Measurements from ENCODE around the gene IRF4. TPM values are rescaled to one million over a fixed set of nuclear protein-coding genes. Genes with fewer than 3 reads are reported as not detected.
"Not testable (repeated sequence)": the region's sequence is repeated elsewhere in the genome, so short reads cannot be mapped to it uniquely, and the experiment has no call there.

IRF4 gene
- total and polyA plus RNA-seq, 2 donors (not counting 1 experiment from before 2014, with no cell fraction given): 75.7 to 142 TPM

GRCh38 chr6:424741-425417 is 33.3 kb downstream of the IRF4 start:
- H3K9ac ChIP-seq (ENCODE audit: low read length): no peak overlapping the region
- no peak overlapping the region for H3K4me2 ChIP-seq (replicated peaks; ENCODE audit: low read depth, low read length, poor library complexity, severe bottlenecking)
- CTCF ChIA-PET: no interaction called here
- no peak for TF ChIP-seq CTCF (IDR thresholded peaks at IDR 0.05)
- TF ChIP-seq EZH2 (IDR thresholded peaks at IDR 0.05; ENCODE audit: borderline replicate concordance, insufficient read depth, low read depth, low read length, poor library complexity, severe bottlenecking): no peak
- POLR2A ChIA-PET: interaction anchor here (1.2 kb wide), 1 partner anchor 25 kb away, joined by 3 read pairs; no protein-coding TSS in a partner anchor
- no peaks in the 10 kb centered on the region for H4K20me1 ChIP-seq (ENCODE audit: control insufficient read depth, insufficient read depth, low read length, poor library complexity, severe bottlenecking)
- 94% methylated on average over 24 of the region's 27 CpGs for WGBS (ENCODE audit: insufficient coverage)
- H3K4me1 ChIP-seq (ENCODE audit: control insufficient read depth in 2 of 2, insufficient read depth in 2 of 2, low read length in 2 of 2): peaks cover 4 to 14% of the 10 kb centered on the region in 2 donors
- H3K27ac Mint-ChIP-seq: no peak overlapping the region
- H3K79me2 ChIP-seq (ENCODE audit: control insufficient read depth, insufficient read depth, low read length): no peaks in the 10 kb centered on the region
- intact Hi-C loops (cut with micrococcal nuclease): no loop called here
- ATAC-seq (ENCODE audit: low read depth) (no peak), DNase-seq (no peak)
- no peaks in the 10 kb centered on the region for H3K27me3 ChIP-seq (replicated peaks in 1 of 4; ENCODE audit: control extremely low read depth in 1 of 4, control insufficient read depth in 3 of 4, insufficient read depth in 4 of 4, low read length in 3 of 4)
- H3K27me3 Mint-ChIP-seq: no peaks in the 10 kb centered on the region
- H3K27ac ChIP-seq (ENCODE audit: low read length in 2 of 2): no peak overlapping the region
- H2AFZ ChIP-seq (ENCODE audit: insufficient read depth, low read depth, low read length, poor library complexity, severe bottlenecking): no peak overlapping the region
- no peak overlapping the region for H3K4me3 Mint-ChIP-seq
- H3K36me3 ChIP-seq (replicated peaks in 1 of 2; ENCODE audit: control extremely low read depth in 1 of 2, control insufficient read depth in 1 of 2, extremely low read depth in 1 of 2, insufficient read depth in 2 of 2, low read length in 1 of 2): no peaks in the 10 kb centered on the region
- H3K4me1 Mint-ChIP-seq: peaks cover 11% of the 10 kb centered on the region
- no peaks in the 10 kb centered on the region for H3K9me3 Mint-ChIP-seq (ENCODE audit: insufficient read depth)
- H3K9me3 ChIP-seq (ENCODE audit: control extremely low read depth in 1 of 3, control insufficient read depth in 2 of 3, insufficient read depth in 1 of 3, low read length in 2 of 3): peaks cover 0 to 28% (median 8%) of the 10 kb centered on the region in 3 donors
- no peak overlapping the region for H3K4me3 ChIP-seq (ENCODE audit: control extremely low read depth in 1 of 5, extremely low read depth in 1 of 5, insufficient read depth in 1 of 5, low read depth in 2 of 5, low read length in 4 of 5)

GRCh38 chr6:425418-425788 is 33.9 kb downstream of the IRF4 start:
- H3K27me3 Mint-ChIP-seq; H3K27ac Mint-ChIP-seq; H3K9me3 Mint-ChIP-seq (ENCODE audit: insufficient read depth): not testable (repeated sequence)

GRCh38 chr6:426198-426738 is 34.7 kb downstream of the IRF4 start:
- CTCF ChIA-PET; H3K4me3 Mint-ChIP-seq; intact Hi-C loops (cut with micrococcal nuclease): not testable (repeated sequence)

More at GRCh38 chr6:425418-425788, 33.9 kb downstream of the IRF4 start:
- CTCF ChIA-PET; H3K4me2 ChIP-seq (replicated peaks; ENCODE audit: low read depth, low read length, poor library complexity, severe bottlenecking); ATAC-seq (ENCODE audit: low read depth); H3K9ac ChIP-seq (ENCODE audit: low read length); H2AFZ ChIP-seq (ENCODE audit: insufficient read depth, low read depth, low read length, poor library complexity, severe bottlenecking); H3K4me3 ChIP-seq (ENCODE audit: control extremely low read depth in 1 of 5, extremely low read depth in 1 of 5, insufficient read depth in 1 of 5, low read depth in 2 of 5, low read length in 4 of 5); H3K27me3 ChIP-seq (replicated peaks in 1 of 4; ENCODE audit: control extremely low read depth in 1 of 4, control insufficient read depth in 3 of 4, insufficient read depth in 4 of 4, low read length in 3 of 4); DNase-seq; H3K36me3 ChIP-seq (replicated peaks in 1 of 2; ENCODE audit: control extremely low read depth in 1 of 2, control insufficient read depth in 1 of 2, extremely low read depth in 1 of 2, insufficient read depth in 2 of 2, low read length in 1 of 2); H3K4me3 Mint-ChIP-seq; intact Hi-C loops (cut with micrococcal nuclease); H3K79me2 ChIP-seq (ENCODE audit: control insufficient read depth, insufficient read depth, low read length); H3K27ac ChIP-seq (ENCODE audit: low read length in 2 of 2); H4K20me1 ChIP-seq (ENCODE audit: control insufficient read depth, insufficient read depth, low read length, poor library complexity, severe bottlenecking): not testable (repeated sequence)
- POLR2A ChIA-PET: interaction anchor here (0.6 to 1.2 kb wide), 2 partner anchors 26 kb away, joined by 3 read pairs; no protein-coding TSS in a partner anchor
- H3K9me3 ChIP-seq (ENCODE audit: control extremely low read depth in 1 of 3, control insufficient read depth in 2 of 3, insufficient read depth in 1 of 3, low read length in 2 of 3): peaks cover 0 to 28% (median 8%) of the 10 kb centered on the region in 3 donors
- peaks cover 11% of the 10 kb centered on the region for H3K4me1 Mint-ChIP-seq
- H3K4me1 ChIP-seq (ENCODE audit: control insufficient read depth in 2 of 2, insufficient read depth in 2 of 2, low read length in 2 of 2): peaks cover 4 to 14% of the 10 kb centered on the region in 2 donors
- 96% methylated on average over 4 of the region's 7 CpGs for WGBS (ENCODE audit: insufficient coverage)

More at GRCh38 chr6:426198-426738, 34.7 kb downstream of the IRF4 start:
- not testable (repeated sequence) for H3K4me2 ChIP-seq (replicated peaks; ENCODE audit: low read depth, low read length, poor library complexity, severe bottlenecking); H3K36me3 ChIP-seq (replicated peaks in 1 of 2; ENCODE audit: control extremely low read depth in 1 of 2, control insufficient read depth in 1 of 2, extremely low read depth in 1 of 2, insufficient read depth in 2 of 2, low read length in 1 of 2); ATAC-seq (ENCODE audit: low read depth); H3K79me2 ChIP-seq (ENCODE audit: control insufficient read depth, insufficient read depth, low read length); H3K27me3 ChIP-seq (replicated peaks in 1 of 4; ENCODE audit: control extremely low read depth in 1 of 4, control insufficient read depth in 3 of 4, insufficient read depth in 4 of 4, low read length in 3 of 4); H3K27ac ChIP-seq (ENCODE audit: low read length in 2 of 2); H3K27ac Mint-ChIP-seq; H3K27me3 Mint-ChIP-seq; H4K20me1 ChIP-seq (ENCODE audit: control insufficient read depth, insufficient read depth, low read length, poor library complexity, severe bottlenecking); H3K9ac ChIP-seq (ENCODE audit: low read length); H2AFZ ChIP-seq (ENCODE audit: insufficient read depth, low read depth, low read length, poor library complexity, severe bottlenecking); DNase-seq; H3K9me3 Mint-ChIP-seq (ENCODE audit: insufficient read depth); H3K4me3 ChIP-seq (ENCODE audit: control extremely low read depth in 1 of 5, extremely low read depth in 1 of 5, insufficient read depth in 1 of 5, low read depth in 2 of 5, low read length in 4 of 5)
- POLR2A ChIA-PET: interaction anchor here (0.6 kb wide), 1 partner anchor 27 kb away, joined by 3 read pairs; no protein-coding TSS in a partner anchor
- Histone ChIP-seq H3K9me3 (ENCODE audit: control extremely low read depth in 1 of 3, control insufficient read depth in 2 of 3, insufficient read depth in 1 of 3, low read length in 2 of 3) (peaks cover 0 to 23% (median under 1%) of the 10 kb centered on the region in 3 donors), H3K4me1 (ENCODE audit: control insufficient read depth in 2 of 2, insufficient read depth in 2 of 2, low read length in 2 of 2) (peaks cover 4 to 14% of the 10 kb centered on the region in 2 donors)
- peaks cover 12% of the 10 kb centered on the region for H3K4me1 Mint-ChIP-seq
- 96% methylated on average over 43 of the region's 45 CpGs for WGBS (ENCODE audit: insufficient coverage)

Measured in B cell (primary cell).